GM18508 (cell line): ENCODE results near the gene CDK14.
"Not testable (repeated sequence)": the region's sequence is repeated elsewhere in the genome, so short reads cannot be mapped to it uniquely, and the experiment has no call there.

Experiments used
- ATAC-seq: cut with Tn5 transposase; IDR thresholded peaks from one replicate; pipeline ENCODE4 v1.9.1; 2021; ENCODE audit warnings: moderate number of reproducible peaks; ENCODE audit not compliant: insufficient read depth, unreplicated experiment

CDK14 gene

DNA sequence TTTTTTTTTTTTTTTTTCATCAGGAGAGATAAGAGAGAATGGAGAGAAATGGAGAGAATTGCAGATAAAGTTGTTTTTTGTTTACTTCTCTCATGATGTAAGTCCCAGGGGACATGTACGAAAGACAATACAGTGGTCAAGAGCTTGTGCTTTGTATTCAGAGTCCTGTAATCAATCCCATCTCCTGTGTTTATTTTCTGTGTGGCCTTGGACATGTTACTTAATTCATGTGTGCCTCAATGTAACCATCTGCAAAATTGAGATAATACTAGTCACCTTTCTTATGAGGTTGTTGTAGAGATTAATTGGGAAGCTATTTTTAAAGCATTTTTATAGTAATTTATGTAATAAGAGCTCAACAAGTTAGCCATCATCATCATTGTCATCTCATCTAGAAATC, 117.5 kb downstream of the CDK14 start:
- no peak for ATAC-seq

DNA sequence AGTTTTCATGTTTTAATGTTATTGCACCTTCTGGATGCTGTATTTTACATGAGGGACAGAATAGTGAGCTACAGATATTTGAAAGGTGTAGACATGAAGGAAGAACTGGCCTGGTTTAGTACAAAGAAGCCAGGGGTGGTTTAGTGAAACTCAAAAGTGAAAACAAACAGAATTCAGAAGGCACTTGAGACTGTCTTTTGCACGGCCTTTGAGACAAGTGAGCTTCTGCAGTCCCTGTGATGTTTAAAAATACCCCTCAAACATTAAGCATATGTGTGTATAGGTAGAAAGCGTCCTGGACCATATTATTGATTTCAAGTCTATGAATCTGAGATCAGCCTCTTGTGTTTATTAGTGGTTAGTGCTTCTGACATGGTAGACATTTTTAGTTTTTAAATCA, 118.9 kb downstream of the CDK14 start:
- ATAC-seq: no peak

DNA sequence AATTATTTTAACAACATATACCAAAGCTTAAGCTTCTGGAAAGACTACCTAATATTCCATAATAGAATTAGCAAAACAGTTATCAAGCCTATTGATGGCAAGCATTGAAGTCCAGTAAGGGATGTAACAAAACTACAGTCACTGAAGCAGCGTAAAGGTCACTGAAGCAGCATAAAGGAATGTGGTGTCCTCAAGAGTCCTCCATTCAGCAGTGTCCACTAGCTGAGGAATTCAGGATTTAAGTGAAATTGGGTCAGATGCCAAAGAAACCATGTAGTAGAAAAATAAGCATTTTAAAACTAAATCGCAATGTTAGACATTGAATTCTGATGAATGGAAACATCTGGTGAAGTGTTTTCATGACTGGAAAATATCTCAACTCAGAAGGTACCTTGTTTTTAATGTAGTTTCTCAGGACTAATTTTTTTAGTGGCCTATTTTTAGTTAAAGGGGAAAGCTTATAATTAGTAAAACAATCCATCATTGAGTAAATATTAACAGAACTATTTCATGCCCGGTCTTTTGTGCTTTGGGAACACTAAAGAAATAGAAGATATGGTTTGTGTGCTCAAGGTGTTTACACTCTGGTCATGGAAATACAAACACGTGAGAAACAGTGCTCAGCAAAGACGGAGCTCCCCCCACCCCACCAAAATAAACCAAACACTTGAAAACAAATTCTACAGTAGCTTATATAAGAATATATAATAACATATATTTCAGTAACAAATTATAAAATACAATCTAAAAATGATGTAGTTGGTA, 121.4 kb downstream of the CDK14 start:
- ATAC-seq: no peak

DNA sequence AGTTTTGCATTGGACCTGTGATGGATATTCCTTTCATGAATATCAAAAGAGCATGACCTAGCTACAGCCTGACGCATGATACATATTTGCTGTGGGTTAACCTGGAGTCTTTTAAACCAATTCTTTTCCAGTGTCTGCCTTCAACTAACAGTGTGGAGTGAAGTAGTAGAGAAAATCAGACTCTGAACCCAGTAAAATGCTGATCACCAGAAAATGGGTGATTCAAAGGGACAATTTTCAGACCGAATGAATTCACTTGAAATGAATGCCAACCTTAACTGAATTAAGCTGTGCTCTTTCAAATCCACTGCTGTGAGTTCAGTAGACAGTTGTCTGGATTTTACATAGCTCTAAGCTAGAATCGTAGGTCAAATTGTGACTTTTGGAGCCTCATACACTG, 123.0 kb downstream of the CDK14 start:
- ATAC-seq: no peak

GRCh38 chr7:90720984-90721760, 125.1 kb downstream of the CDK14 start:
- ATAC-seq: no peak

DNA sequence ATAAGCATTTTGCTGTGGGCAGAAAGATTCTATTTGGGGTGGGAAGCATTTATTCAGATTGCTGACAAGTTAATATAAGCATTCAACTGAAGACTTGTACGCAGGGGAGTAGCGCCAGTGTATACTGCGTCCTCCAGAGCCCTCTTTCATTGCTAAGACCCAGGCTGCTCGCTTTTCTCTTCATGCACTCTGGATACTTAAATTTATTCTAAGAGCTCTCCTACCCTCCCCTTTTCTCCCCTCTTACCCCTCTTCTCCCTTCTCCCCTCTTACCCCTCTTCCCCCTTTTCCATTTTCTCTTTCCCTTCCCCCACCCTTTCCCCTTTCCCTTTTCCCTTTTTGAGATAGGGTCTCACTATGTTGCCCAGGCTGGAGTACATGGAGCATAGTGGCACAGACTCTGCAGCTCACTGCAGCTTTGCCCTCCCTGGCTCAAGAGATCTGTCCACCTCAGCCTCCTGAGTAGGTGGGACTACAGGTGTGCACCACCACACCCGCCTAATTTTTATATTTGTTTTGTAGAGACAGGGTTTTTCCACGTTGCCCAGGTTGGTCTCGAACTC, 125.8 kb downstream of the CDK14 start:
- ATAC-seq: no peak

- no peak for ATAC-seq
Observed at GRCh38 chr7:90723233-90723632, 127.1 kb downstream of the CDK14 start.

GRCh38 chr7:90723866-90724265, 127.7 kb downstream of the CDK14 start:
- ATAC-seq: no peak

GRCh38 chr7:90726120-90726519, 130.0 kb downstream of the CDK14 start:
- ATAC-seq: no peak

DNA sequence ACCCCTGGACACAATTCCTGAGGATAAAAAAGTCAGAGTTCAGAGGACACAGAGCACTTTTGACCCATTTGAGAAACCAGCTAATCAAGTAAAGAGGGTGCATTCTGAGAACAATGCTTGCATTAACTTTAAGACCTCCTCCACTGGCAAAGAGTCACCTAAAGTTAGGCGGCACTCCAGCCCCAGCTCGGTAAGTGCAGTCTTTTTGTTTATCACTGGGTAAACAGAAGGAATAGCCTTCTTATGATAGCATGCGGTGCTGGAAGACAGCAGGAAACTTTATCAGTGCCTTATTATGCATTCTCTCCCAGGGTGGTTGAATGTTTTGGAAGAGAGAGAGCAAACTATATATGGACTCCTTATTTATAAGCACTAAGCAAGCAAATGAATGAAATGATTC, 130.5 kb downstream of the CDK14 start:
- ATAC-seq: no peak

- no peak for ATAC-seq
Observed at GRCh38 chr7:90727412-90727811, 131.3 kb downstream of the CDK14 start.

DNA sequence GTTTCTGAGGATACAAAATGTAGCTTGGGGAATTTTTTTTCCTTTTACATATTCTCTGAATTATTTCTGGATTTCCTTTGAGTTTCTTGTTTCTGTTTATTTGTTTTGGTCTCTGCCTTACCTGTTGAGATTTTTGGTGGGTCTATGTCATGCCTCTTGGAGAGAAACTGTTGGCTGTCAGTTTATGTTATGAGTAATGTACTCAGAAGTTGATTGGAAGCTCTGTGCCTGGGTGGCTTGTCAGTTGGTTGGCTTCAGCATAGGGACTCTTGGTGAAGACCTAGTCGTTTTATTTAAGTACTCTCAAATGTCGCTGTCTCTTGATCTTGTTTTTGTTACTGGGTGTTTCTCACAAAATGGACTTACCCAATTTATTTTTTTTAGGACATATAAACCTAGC, 132.4 kb downstream of the CDK14 start:
- no peak for ATAC-seq

DNA sequence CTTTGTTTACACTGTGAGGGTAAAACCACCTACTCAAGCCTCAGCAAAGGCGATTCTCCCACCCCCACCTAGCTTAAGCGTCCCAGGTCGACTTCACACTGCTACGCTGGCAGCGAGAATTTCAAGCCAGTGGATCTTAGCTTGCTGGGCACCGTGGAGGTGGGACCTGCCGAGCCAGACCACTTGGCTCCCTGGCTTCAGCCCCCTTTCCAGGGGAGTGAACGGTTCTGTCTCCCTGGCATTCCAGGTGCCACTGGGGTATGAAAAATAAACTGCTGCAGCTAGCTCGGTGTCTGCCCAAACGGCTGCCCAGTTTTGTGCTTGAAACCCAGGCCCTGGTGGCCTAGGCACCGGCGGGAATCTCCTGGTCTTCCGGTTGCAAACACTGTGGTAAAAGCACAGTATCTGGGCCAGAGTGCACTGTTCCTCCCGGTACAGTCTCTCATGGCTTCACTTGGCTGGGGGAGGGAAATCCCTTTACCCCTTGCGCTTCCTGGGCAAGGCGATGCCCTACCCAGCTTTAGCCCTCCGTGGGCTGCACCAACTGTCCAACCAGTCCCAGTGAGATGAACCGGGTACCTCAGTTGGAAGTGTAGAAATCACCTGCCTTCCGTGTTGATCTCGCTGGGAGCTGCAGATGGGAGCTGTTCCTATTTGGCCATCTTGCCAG, 139.6 kb downstream of the CDK14 start:
- ATAC-seq: not testable (repeated sequence)

GRCh38 chr7:90736316-90736715, 140.2 kb downstream of the CDK14 start:
- ATAC-seq: no peak

GRCh38 chr7:90736968-90737939, 141.1 kb downstream of the CDK14 start:
- peak; percentile 95 for ATAC-seq

- ATAC-seq: no peak
Observed at GRCh38 chr7:90738249-90738648, 142.1 kb downstream of the CDK14 start.

- no peak for ATAC-seq
Observed at GRCh38 chr7:90739716-90740115, 143.6 kb downstream of the CDK14 start.

- ATAC-seq: no peak
Observed at GRCh38 chr7:90740386-90740785, 144.3 kb downstream of the CDK14 start.

- ATAC-seq: no peak
Observed at GRCh38 chr7:90743626-90744025, 147.5 kb downstream of the CDK14 start.

DNA sequence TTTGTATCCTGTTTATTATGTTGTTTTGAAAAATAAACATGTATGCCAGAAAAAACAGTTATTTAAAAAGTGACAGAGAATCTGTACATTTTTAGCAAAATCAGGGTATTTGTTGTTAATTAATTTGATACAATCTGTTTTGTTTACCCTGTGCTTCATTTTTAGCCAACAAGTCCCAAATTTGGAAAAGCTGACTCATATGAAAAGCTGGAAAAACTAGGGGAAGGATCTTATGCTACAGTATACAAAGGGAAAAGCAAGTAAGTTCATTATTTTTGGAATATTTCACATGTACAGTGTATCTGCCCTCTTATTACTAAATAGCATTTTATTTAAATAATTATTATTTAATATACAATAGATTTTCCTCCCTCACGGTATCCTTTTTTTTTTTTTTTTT, 151.4 kb downstream of the CDK14 start:
- ATAC-seq: no peak
